KG1 (cell line): ENCODE data around the gene METAP2.
"Not testable (repeated sequence)": the region's sequence is repeated elsewhere in the genome, so short reads cannot be mapped to it uniquely, and the experiment has no call there.

Experiments used
- DNase-seq: peaks from one replicate; lab custom pipeline; 2025; lab: John Stamatoyannopoulos, UW

Gene METAP2

GRCh38 chr12:95473884-95474659 is at the start of gene METAP2:
TSS of gene METAP2 (plus strand) at chr12:95474152. CDS start at chr12:95474180, 28 bp downstream.
- DNase-seq: peak; percentile 92

GRCh38 chr12:95424271-95424994 is 49.5 kb upstream of the METAP2 start:
- DNase-seq: no peak

DNA sequence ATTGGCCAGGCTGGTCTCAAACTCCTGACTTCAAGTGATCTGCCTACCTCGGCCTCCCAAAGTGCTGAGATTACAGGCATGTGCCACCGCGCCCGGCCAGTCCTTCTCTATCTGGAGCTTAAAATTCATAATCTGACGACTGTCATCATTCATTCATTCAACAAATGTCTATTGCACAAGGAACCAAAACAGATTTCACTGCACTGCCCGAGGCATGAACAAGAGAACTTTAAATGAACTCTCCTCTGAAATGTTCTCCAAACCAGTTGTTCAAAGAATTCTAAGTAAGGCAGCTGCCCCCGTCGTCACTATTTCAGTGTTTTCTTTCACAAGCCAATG is 44.8 kb upstream of the METAP2 start:
- DNase-seq: no peak

- DNase-seq: no peak
These were observed 42.8 kb upstream of the METAP2 start for GRCh38 chr12:95431120-95431519.

- DNase-seq: no peak
These were observed 38.6 kb upstream of the METAP2 start for GRCh38 chr12:95435355-95435754.

- DNase-seq: no peak
These were observed 36.4 kb upstream of the METAP2 start for GRCh38 chr12:95437565-95437964.

- DNase-seq: no peak
These were observed 34.3 kb upstream of the METAP2 start for GRCh38 chr12:95439461-95440230.

DNA sequence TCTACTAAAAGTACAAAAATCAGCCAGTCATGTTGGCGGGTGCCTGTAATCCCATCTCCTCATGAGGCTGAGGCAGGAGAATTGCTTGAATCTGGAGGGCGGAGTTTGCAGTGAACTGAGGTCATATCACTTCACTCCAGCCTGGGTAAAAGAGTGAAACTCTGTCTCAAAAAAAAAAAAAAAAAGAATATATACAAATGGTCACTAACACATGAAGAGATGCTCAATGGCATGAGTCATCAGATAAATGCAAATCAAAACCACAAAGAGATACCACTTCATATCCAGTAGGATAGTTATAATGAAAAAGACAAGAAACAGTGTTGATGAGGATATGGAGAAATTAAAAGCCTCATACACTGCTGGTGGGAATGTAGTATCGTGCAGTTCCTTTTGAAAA is 33.6 kb upstream of the METAP2 start:
- no peak for DNase-seq

DNA sequence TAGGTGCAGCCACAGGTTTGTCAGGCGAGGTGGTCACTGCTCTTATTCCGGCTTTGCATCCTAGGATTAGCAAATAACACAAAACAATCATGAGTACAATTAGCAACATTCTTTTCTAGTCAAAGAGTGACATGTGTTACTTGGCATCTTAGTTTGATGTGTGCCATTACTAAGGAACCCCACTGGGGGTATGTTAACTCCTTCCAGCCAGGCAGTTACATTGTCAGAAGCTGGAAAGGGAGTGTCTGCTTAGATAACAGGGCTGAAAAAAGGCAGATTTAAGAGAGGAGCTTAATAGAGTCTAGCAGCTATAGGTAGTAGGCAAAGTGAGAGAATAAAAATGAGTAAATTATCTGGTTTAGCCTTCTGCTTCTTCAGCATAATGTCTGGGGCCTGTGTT is 30.5 kb upstream of the METAP2 start:
- DNase-seq: no peak

DNA sequence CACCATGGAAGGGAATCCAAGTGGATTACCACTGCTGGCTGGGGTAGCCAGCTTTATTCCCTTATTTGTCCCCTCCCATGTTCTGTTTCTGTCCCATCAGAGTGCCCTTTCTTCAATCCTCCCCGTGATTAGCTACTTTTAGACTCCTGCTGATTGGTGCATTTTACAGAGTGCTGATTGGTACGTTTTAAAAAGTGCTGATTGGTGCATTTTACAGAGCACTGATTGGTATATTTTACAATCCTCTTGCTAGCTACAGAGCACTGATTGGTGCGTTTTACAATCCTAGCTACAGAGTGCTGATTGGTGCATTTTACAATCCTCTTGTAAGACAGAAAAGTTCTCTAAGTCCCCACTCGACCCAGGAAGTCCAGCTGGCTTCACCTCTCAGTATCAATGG is 28.9 kb upstream of the METAP2 start:
- not testable (repeated sequence) for DNase-seq

- no peak for DNase-seq
These were observed 28.0 kb upstream of the METAP2 start for GRCh38 chr12:95445884-95446505.

DNA sequence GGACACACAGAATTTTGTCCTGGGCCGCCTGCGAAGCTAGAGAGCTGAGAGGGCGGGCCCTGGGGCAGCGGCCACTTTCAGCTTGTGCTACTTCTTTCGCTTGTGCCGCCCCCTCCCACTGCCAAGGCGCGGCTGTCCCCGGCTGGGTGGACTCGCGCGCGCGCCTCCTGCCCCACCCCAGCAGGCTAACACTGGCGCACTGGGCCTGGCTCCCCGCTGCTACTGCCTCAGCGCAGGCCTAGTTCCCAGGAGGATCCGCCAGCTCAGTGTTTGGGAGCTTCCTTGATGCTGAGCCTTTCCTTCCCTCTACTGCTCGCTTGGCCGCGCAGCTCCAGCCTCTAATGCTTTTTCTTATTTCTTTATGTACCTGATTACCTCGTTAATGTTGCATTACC is 27.4 kb upstream of the METAP2 start:
- DNase-seq: no peak

DNA sequence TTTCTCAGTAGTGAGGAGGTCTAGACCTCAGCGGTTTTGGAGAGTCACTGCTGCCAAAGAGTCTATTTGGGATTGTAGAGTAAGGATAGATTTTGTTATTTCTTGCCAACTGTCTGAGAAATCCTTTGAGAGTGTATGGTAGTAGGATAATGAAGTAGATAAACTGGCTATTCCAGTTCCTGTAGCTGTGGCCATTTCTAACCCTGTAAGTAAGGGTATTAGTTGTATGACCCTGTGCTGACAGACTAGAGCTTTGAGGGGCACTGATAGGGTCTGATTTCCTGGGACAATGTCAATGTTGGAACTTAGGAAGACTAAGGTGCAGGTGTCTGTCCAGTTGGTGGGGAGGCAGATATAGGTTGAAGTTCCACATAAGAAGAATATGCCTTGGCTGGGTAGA is 24.3 kb upstream of the METAP2 start:
- not testable (repeated sequence) for DNase-seq

DNA sequence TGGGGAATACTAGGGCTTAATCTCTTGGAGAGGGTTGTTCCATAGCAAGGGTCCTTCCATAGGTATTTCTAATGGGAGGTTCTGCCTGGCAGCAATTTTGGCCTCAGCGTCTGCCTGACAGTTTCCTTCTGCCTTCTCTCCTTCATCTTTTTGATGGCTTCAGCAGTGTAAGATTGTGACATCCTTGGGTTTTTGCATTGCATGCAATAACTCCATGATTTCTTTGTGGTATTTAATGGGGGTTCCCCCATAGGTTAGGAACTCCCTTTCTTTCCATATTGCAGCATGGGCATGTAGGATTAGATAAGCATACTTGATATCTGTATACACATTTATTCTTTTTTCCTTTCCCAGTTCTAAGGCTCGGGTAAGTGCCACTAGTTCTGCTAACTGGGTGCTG is 21.5 kb upstream of the METAP2 start:
- DNase-seq: not testable (repeated sequence)

DNA sequence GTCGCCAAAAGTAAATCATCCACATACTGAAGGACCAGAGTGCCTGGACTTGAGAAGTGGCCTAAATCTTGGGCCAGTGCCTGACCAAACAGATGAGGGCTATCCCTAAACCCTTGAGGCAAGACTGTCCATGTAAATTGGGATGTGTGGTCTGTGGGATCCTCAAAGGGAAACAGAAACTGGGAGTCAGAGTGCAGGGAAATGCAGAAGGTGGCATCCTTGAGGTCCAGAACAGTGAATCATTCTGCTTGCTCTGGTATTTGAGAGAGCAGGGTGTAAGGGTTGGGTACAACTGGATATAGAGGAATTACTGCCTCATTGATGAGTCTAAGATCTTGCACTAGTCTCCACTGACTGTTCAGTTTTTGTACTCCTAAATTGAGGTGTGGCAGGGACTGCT is 20.1 kb upstream of the METAP2 start:
- not testable (repeated sequence) for DNase-seq

DNA sequence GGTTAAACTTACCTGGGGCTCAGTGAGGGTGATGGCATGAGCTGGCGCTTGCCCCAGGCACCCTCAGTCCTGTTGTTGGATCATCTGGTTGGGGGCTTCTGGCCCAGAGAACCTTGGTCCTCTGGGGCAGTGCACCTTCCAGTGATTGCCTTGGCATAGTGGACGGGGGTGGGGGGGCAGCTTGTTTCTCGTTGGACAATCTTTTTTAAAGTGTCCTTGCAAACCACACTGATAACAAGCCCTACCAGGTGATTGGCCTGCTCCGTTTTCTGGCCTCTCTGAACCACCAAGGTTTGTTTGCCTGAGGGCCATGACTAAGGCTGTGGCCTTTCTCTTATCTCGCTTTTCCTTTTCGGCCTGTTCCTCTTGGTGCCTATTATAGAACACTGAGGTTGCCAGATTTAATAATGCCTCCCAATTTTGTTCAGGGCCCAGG is 19.2 kb upstream of the METAP2 start:
- DNase-seq: not testable (repeated sequence)

GRCh38 chr12:95457605-95458004 is 16.3 kb upstream of the METAP2 start:
- not testable (repeated sequence) for DNase-seq

DNA sequence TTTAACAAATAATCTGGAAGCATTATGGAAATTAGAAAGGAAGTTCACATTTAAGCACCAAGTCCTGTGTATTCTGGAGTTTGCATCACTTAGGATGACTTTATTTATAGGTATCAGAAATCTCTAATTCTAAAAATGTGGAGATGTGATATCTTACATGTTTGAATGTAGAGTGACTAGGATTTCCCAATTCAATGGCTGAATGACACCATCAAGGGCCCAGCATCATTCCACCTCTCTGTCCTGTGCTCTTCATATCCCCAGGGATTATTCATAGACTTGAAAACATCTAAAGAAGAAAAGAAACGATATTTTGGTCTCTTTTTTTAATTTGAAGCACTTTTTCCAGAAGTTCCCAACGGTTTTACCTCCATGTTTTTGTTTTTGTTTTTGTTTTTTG is 15.2 kb upstream of the METAP2 start:
- no peak for DNase-seq

- no peak for DNase-seq
These were observed 14.6 kb upstream of the METAP2 start for GRCh38 chr12:95459310-95459709.

GRCh38 chr12:95460105-95460504 is 13.8 kb upstream of the METAP2 start:
- no peak for DNase-seq

DNA sequence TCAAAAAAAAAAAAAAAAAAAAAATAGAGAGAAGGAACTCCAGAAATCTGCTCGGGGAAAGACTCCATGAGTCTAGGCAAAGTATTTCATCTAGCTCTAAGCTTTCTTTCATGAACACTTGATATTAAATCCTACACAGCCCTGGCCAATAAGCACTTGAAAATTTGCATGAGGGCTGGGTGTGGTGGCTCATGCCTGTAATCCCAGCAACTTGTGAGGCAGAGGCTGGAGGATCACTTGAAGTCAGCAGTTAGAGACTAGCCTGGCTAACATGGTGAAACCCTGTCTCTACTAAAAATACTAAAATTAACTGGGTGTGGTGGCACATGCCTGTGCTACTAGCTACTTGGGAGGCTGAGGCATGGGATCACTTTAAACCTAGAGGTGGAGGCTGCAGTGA is 13.1 kb upstream of the METAP2 start:
- DNase-seq: no peak

- no peak for DNase-seq
These were observed 11.9 kb upstream of the METAP2 start for GRCh38 chr12:95462081-95462480.
